ENCODE results near the gene UQCR11. TPM values are rescaled to one million over a fixed set of nuclear protein-coding genes. Genes with fewer than 3 reads are reported as not detected.

Gene UQCR11
- total and polyA plus RNA-seq, 2 of the 4 experiments (the other 2 are of a cell fraction), result 29.2 to 177 TPM

GRCh38 chr19:1627194-1627593 is 21.9 kb upstream of the UQCR11 start:
- H3K36me3 ChIP-seq (ENCODE audit: control insufficient read depth, insufficient read depth, low read length), result peaks cover 49% of the 10 kb centered on the region
- WGBS, 2 experiments (ENCODE audit: extremely low coverage in 2 of 2, insufficient read length in 1 of 2), result 83% methylated on average over 4 of the region's 17 CpGs; no CpG with 5 or more reads in 1 of the 2 experiments
- H2BK20ac ChIP-seq (ENCODE audit: low read depth, low read length), result no peak overlapping the region
- no peak overlapping the region for H3K23ac ChIP-seq (ENCODE audit: low read depth, low read length)
- ChIA-PET POLR2A (ENCODE audit: unreplicated experiment) (no interaction called here), CTCF (no interaction called here)
- no peaks in the 10 kb centered on the region for H3K27me3 ChIP-seq (ENCODE audit: control insufficient read depth, insufficient read depth, low read length)
- H3K9me3 ChIP-seq (ENCODE audit: control insufficient read depth, insufficient read depth, low read length), result no peaks in the 10 kb centered on the region
- no peak overlapping the region for H3K18ac ChIP-seq (ENCODE audit: low read depth, low read length)
- no peak overlapping the region for H3K4me2 ChIP-seq (ENCODE audit: low read depth, low read length)
- H2AK9ac ChIP-seq (replicated peaks; ENCODE audit: low read depth, low read length, poor library complexity), result no peak overlapping the region
- no peak overlapping the region for H2BK120ac ChIP-seq (ENCODE audit: low read depth, low read length)
- no peak overlapping the region for H3K9ac ChIP-seq (ENCODE audit: low read depth, low read length)
- H2BK5ac ChIP-seq (ENCODE audit: low read depth, low read length, poor library complexity, severe bottlenecking), result no peak overlapping the region
- DNase-seq (no peak), ATAC-seq (ENCODE audit: low read depth) (no peak)
- H3K14ac ChIP-seq (replicated peaks; ENCODE audit: low read depth, low read length), result no peak overlapping the region
- no peaks in the 10 kb centered on the region for H3K9me1 ChIP-seq (ENCODE audit: insufficient read depth, low read length)
- H3K56ac ChIP-seq (ENCODE audit: extremely low read depth, insufficient read depth, low read length), result no peak overlapping the region
- H4K5ac ChIP-seq (ENCODE audit: low read depth, low read length), result no peak overlapping the region
- H3K79me1 ChIP-seq (ENCODE audit: low read depth in 1 of 2, low read length in 2 of 2), result peaks cover 4 to 27% of the 10 kb centered on the region in 2 experiments; a peak in 2 of 4 replicates
- H3K4ac ChIP-seq (ENCODE audit: low read depth, low read length), result no peak overlapping the region
- no peak overlapping the region for H4K8ac ChIP-seq (ENCODE audit: low read depth in 2 of 2, low read length in 2 of 2)
- H2BK15ac ChIP-seq (ENCODE audit: low read depth, low read length), result no peak overlapping the region
- H3K4me1 ChIP-seq (ENCODE audit: control insufficient read depth, insufficient read depth, low read length), result no peaks in the 10 kb centered on the region
- H3K4me3 ChIP-seq (ENCODE audit: insufficient read depth, low read depth, low read length), result no peak overlapping the region
- no peak overlapping the region for H2AFZ ChIP-seq (replicated peaks; ENCODE audit: low read length, poor library complexity)
- no peak overlapping the region for H4K91ac ChIP-seq (ENCODE audit: insufficient read depth, low read depth, low read length)
- intact Hi-C loops (cut with micrococcal nuclease), result no loop called here
- no peak overlapping the region for H2AK5ac ChIP-seq (ENCODE audit: low read depth, low read length)
- peaks cover 17% of the 10 kb centered on the region for H4K20me1 ChIP-seq (ENCODE audit: insufficient read depth, low read length)
- TF ChIP-seq MAZ (IDR thresholded peaks at IDR 0.05; ENCODE audit: borderline replicate concordance, low read depth, low read length) (no peak), MXI1 (IDR thresholded peaks at IDR 0.05; ENCODE audit: borderline replicate concordance, low read depth, low read length) (no peak), POLR2A (IDR thresholded peaks at IDR 0.05; ENCODE audit: low read depth, low read length) (no peak)
- dilution Hi-C loops (cut with HindIII; ENCODE audit: low sequenced_read_pairs, unreplicated experiment), result no loop called here
- in situ Hi-C loops (cut with MboI; ENCODE audit: low sequenced_read_pairs), result no loop called here
- H3K27ac ChIP-seq (ENCODE audit: insufficient read depth, low read length), result no peak overlapping the region
- BruUV-seq (replicated peaks), result no TSS peak

All from IMR-90 (cell line).